ENCODE results near the gene DMBT1.

DNA sequence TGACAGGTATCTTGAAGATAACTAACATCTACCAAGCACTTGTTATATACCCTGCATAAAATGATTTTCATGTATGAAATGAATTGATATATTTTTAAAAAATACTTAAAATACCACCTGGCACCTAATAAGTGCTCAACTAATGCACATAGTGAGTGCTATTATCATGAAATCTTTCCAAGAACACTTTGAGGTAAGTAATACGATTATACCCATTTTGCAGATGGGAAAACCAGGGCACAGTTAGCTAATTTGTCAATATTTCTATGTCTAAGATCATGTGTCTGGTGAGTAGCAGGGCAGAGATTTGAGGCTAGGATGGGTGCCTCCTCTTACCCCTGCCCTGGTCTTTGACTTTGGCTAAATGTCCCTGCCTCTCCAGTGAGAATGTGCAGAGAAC, 6.1 kb downstream of the DMBT1 start:
- TF ChIP-seq POLR2AphosphoS5 (IDR thresholded peaks at IDR 0.05; ENCODE audit: low read depth, low read length) (no peak), TAF1 (IDR thresholded peaks at IDR 0.05; ENCODE audit: borderline replicate concordance, low read depth, low read length) (no peak)
